ENCODE measurements around the gene SCAMP4.

- no peak for TF ChIP-seq TARDBP (IDR thresholded peaks at IDR 0.05)
- TF ChIP-seq CTCF (IDR thresholded peaks at IDR 0.05 in 2 of 3, conservative IDR thresholded peaks at IDR 0.05 in 1 of 3; ENCODE audit: insufficient read depth in 2 of 3, low read depth in 1 of 3, low read length in 3 of 3): no peak
- no peak for TF ChIP-seq TCF7 (IDR thresholded peaks at IDR 0.05; ENCODE audit: borderline replicate concordance)
- TF ChIP-seq POLR2AphosphoS5 (IDR thresholded peaks at IDR 0.05; ENCODE audit: control insufficient read depth, insufficient read depth, low read depth, low read length): no peak
- TF ChIP-seq SPI1 (IDR thresholded peaks at IDR 0.05; ENCODE audit: borderline replicate concordance, low read depth, low read length): no peak
- TF ChIP-seq SIN3A (IDR thresholded peaks at IDR 0.05; ENCODE audit: borderline replicate concordance in 2 of 2, control insufficient read depth in 1 of 2, low read depth in 2 of 2, low read length in 2 of 2): no peak
- no peak for TF ChIP-seq SMC3 (conservative IDR thresholded peaks at IDR 0.05; ENCODE audit: insufficient read depth, low read depth, low read length)
- no peak for TF ChIP-seq ZNF224 (CRISPR knock-in tag; IDR thresholded peaks at IDR 0.05)
These were observed 30.4 kb downstream of the SCAMP4 start for GRCh38 chr19:1935484-1936208.

Measured in K562 (cell line).